ENCODE data around the gene TRIM60.
"Not testable (repeated sequence)": the region's sequence is repeated elsewhere in the genome, so short reads cannot be mapped to it uniquely, and the experiment has no call there.

The TRIM60 gene

DNA sequence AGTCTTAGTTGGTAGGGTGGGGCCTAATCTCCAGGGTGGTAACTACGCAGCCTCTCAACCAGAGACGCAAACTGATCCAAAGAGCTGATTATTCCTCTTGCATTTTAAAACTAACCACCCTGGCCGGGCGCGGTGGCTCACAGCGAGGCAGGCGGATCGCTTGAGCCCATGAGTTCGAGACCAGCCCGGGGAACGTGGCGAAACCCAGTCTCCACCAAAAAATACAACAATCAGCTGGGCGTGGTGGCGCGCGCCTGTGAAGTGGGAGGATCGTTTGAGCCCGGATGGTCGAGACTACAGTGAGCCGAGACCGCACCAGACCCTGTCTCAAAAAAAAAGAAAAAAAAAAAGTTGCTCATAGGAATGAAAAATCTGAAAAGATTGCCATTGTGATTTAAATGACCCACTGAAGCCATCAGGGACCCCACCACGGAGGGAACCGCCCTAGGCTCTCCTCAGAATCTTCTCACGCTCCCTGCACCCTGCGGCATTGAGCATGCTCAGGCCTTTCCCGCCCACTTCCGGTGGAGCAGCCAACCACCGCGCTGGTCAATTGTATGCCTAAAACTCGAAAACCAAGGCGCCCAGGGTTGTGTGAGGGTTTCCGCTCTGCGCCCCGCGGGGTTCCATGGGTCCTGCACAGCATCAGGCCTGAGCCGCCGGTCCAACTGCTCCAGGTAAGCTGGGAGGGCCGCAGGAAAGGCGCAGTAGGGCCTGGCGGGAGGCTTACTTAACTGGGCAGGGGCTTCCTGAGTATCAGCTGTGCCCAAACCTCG lies at the start of gene TRIM60:
Gene TRIM60 (plus strand): TSS at position 564 of the 776 bp plus-strand sequence. CDS start 8,074 bp downstream, outside the sequence.
- no peak for DNase-seq

DNA sequence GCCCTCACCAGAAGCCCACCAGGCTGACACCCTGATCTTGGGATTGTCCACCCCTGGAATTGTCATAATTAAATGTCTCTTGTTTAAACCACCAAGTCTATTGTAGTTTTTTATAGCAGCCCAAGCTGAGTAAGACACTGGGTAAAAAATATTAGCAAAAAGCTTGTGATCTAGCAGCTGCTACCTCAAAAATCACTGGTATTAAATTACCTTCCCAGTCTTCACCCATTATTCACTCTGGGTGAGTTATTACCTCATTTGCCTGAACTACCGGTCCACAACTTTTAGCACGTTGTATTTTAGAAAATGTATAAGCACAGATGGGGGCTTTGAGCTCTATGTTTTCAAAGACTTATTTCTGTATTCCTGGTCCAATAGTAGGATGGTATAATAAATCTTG lies 42.3 kb upstream of the TRIM60 start:
- no peak for DNase-seq

DNA sequence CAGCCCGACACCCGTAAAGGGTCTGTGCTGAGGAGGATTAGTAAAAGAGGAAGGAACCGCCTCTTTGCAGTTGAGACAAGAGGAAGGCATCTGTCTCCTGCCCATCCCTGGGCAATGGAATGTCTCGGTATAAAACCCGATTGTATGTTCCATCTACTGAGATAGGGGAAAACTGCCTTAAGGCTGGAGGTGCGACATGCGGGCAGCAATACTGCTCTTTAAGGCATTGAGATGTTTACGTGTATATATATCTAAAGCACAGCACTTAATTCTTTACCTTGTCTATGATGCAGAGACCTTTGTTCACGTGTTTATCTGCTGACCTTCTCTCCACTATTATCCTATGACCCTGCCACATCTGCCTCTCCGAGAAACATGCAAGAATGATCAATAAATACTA lies 41.0 kb upstream of the TRIM60 start:
- not testable (repeated sequence) for DNase-seq

DNA sequence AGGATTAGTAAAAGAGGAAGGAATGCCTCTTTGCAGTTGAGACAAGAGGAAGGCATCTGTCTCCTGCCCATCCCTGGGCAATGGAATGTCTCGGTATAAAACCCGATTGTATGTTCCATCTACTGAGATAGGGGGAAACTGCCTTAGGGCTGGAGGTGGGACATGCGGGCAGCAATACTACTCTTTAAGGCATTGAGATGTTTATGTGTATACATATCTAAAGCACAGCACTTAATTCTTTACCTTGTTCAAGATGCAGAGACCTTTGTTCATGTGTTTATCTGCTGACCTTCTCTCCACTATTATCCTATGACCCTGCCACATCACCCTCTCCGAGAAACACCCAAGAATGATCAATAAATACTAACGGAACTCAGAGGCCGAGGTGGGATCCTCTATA lies 35.7 kb upstream of the TRIM60 start:
- not testable (repeated sequence) for DNase-seq

DNA sequence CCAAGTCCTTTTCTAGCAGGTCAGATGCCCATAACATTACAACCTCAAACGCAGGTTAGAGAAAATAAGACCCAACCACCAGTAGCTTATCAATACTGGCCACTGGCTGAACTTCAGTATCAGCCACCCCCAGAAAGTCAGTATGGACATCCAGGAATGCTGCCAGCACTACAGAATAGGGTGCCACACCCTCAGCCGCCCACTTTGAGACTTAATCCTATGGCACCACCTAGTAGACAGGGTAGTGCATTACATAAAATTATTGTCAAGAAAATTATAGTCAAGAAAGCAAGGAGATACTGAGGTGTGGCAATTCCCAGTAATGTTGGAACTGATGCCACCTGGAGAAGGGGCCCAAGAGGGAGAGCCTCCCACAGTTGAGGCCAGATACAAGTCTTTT lies 34.5 kb upstream of the TRIM60 start:
- no peak for DNase-seq

DNA sequence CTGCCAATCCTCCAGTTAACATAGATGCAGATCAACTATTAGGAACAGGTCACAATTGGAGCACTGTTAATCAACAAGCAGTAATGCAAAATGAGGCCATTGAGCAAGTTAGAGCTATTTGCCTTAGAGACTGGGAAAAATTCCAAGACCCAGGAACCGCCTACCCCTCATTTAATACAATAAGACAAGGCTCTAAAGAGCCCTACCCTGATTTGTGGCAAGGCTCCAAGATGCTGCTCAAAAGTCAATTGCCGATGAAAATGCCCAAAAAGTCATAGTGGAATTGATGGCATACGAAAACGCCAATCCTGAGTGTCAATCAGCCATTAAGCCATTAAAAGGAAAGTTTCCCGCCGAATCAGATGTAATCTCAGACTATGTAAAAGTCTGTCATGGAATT lies 33.9 kb upstream of the TRIM60 start:
- DNase-seq = no peak

DNA sequence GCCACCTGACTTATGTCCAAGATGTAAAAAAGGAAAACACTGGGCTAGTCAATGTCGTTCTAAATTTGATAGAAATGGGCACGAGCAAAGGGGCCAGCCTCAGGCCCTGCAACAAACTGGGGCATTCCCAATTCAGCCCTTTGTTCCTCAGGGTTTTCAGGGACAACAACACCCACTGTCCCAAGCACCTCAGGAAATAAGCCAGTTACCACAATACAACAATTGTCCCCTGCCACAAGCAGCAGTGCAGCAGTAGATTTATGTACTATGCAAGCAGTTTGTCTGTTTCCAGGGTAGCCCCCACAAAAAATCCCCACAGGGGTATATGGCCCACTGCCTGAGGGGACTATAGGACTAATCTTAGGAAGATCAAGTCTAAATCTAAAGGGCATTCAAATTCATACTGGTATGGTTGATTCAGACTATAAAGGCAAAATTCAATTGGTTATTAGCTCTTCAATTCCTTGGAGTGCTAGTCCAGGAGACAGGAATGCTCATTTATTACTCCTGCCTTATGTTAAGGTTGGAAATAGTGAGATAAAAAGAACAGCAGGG lies 33.2 kb upstream of the TRIM60 start:
- not testable (repeated sequence) for DNase-seq

DNA sequence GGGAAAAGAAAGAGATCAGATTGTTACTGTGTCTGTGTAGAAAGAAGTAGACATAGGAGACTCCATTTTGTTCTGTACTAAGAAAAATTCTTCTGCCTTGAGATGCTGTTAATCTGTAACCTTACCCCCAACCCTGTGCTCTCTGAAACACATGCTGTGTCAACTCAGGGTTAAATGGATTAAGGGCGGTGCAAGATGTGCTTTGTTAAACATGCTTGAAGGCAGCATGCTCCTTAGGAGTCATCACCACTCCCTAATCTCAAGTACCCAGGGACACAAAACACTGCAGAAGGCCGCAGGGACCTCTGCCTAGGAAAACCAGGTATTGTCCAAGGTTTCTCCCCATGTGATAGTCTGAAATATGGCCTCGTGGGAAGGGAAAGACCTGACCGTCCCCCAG lies 29.8 kb upstream of the TRIM60 start:
- DNase-seq = not testable (repeated sequence)

DNA sequence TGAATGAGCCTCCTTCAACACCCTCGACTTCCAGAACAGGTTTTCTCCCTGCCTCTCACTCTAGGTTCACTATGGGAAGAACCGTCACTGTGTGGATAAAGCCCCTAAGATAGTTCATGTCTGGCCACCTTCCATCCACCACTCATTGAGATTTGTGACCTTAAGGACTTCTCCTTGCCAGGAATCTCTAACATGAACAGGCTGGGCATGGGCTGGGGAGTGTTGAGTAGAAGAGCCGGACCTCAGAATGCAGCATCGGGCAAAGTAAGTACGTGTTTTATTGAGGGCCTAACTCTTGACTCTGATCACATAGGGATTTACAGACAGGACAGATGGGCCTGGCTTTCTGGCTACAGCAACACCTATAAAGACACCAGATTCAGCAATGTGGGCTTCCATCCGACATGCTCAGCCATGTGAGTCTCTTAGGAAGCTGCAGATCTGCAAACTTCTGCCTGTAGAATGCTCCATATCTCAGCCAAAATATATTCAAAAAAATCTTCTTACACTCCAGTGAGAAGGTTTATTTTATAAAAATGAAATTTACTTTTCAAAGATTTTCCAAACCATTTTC lies 26.4 kb upstream of the TRIM60 start:
- no peak for DNase-seq

DNA sequence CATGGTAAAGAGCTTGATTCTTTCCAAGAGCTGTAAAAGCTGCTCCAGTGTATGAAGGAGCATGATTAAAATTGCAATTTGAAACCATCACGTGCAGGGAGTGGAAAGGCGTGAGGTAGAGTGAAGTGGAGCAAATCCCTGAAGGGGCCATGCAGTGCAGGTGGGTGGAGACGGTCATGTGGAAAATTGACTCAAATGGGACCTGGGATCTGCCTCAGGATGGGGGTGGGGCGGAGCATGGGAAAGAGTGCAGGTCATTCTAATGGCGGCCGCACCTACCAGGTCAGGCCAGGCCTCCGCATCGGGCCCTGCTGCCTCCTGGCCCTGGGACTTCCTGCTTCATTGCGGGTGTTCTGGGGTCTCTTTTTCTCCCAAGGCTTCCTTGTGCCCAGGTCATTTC lies 25.3 kb upstream of the TRIM60 start:
- no peak for DNase-seq

DNA sequence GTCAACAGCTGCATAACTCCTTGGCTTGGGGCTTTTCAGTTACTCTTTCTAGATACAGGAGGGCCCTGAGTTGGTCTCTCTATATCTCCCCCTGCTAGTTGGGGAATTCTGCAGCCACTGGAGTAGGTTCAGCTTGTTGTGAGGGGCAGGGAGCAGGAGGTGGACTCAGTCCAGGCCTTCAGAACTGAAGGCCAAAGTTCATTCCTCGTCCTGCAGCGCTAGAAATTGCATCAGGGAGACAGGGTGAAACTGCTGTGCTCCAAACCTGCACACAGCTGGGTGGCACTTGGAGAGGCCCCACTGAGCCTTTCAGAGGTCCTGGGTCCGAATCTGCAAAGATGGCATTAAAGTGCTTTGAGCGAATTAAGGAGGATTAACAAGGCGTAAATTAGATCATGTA lies 24.9 kb upstream of the TRIM60 start:
- DNase-seq = no peak

DNA sequence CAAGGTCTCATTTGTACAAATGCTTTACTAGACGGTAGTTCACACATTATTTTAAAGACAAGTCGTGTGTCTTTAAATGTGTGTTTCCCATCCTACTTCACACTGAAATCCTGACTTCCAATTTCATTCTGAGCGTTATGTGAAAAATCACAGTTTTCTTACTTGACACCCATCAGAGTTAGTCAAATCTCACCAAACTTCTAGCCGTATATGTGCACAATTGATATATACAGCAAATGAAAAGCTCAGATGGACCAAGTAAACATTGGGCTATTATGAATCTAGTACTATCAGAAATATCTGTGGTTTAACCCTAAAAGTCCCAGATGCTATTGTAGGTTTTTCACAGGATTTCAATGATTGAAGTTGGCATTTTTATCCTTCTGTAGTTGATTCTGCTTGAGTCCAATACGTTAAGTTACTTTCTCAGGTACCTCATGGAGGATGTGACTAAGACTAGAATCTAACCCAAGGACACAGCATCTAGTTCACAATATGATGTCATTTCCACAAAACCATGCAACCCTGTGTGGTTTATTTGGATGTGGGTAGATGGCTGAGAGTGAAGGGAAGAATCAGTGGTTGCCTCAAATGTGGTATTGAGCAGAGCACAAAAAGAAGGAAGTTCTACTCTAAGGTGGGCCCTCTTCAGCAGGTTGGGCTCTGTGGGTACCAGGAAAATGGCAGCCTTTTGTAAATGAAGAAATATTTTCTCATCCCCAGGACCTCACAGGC lies 22.1 kb upstream of the TRIM60 start:
- no peak for DNase-seq

DNA sequence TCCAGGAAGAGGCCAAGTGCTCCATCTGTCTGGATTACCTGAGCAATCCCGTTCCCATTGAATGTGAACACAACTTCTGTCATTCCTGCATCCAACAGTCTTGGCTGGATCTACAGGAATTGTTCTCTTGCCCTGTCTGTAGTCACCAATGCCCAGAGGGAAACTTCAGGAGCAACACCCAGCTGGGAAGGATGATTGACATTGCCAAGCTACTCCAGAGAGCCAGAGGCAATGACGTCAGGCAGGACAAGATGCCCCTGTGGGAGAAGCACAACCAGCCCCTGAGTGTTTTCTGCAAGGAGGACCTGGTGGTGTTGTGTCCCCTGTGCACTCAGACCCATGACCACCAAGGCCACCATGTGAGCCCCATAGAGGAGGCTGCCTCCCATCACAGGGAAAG lies 21.3 kb upstream of the TRIM60 start:
- no peak for DNase-seq

DNA sequence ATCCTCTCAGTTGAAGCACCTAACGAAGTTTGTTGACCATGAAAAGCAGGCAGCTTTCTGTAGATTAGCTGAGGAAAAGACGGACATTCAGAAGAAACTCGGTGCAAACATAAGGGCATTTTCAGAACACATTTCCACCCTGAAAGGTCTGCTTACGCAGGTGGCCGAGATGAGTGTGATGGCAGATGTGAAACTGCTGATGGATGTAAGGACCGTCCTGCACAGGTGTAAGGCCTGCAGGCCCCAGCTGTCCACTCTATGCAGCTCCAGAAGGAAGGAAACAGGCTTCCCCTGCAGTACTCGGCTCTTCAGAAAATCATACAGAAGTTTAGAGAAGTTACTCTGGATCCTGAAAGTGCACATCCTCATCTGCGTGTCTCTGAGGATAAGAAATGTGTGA lies 20.8 kb upstream of the TRIM60 start:
- DNase-seq = no peak

DNA sequence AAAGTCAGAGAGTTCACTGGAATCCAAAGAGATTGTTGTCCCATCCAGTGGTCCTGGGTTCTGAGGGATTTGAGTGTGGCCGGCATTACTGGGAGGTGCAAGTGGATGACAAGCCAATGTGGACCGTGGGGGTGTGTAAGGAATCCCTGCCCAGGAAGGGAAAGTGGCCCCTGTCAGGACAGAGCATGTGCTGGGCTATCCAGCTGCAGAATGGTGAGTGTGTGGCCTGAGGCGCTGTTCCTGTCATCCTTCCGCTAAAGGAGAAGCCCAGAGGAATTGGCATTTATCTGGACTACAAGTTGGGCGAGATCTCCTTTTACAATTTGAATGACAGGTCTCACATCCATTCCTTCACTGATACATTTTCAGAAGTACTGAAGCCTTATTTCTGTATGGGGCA lies 20.4 kb upstream of the TRIM60 start:
- DNase-seq = no peak

DNA sequence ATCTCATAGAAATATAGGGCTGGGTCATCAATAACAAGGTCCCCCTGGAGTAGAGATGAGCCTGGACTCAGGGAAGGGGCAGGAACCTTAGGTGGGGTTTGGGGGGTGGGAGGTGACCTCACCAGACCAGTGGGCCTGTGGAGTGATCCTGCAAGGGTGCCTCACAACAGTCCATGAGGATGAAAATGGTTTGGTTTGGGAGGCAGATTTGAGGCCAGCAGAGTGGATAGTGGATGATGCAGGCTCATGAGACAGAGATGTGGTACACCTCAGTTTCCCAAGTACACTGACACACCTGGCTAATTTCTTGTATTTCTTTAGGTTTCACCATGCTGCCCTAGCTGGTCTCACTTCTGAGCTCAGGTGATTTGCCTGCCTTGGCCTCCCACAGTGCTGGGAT lies 18.1 kb upstream of the TRIM60 start:
- no peak for DNase-seq

DNA sequence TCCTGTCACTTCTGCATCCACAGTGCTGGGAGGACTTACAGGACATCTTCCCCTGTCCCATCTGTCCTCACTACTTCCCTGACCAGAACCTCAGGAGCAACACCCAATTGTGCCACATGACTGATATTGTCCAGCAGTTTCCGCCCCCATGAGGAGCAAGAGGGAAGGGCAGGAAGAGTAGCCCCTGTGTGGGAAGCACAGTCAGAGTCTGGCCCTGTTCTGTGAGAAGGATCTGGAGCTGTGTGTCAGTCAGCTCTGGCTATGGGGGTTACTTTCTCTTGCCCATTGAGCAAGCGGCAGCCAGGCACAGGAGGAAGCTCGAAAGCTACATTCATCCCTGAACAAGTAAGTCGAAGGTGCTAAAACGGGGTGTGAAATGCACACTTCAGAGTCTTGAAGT lies 14.8 kb upstream of the TRIM60 start:
- DNase-seq = no peak

DNA sequence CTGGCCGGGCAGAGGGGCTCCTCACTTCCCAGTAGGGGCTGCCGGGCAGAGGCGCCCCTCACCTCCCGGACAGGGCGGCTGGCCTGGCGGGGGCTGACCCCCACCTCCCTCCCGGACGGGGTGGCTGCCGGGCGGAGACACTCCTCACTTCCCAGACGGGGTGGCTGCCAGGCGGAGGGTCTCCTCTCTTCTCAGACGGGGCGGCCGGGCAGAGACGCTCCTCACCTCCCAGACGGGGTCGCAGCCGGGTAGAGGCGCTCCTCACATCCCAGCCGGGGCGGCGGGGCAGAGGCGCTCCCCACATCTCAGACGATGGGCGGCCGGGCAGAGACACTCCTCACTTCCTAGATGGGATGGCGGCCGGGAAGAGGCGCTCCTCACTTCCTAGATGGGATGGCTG lies 11.8 kb upstream of the TRIM60 start:
- not testable (repeated sequence) for DNase-seq

DNA sequence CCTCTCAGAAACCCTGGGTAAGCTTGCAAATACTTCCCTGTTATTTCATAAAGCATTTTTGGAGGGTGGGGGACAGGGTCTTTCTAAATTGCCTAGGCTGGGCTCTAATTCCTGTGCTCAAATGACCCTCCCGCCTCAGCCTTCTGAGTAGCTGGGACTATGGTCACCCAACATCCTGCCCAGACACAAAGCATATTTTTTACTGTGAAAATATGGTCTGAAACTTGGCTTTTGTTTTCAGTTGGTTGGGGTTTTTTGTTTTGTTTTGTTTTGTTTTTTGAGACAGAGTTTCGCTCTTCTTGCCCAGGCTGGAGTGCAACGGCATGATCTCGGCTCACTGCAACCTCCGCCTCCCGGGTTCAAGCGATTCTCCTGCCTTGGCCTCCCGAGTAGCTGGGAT lies 6.0 kb upstream of the TRIM60 start:
- DNase-seq = not testable (repeated sequence)

DNA sequence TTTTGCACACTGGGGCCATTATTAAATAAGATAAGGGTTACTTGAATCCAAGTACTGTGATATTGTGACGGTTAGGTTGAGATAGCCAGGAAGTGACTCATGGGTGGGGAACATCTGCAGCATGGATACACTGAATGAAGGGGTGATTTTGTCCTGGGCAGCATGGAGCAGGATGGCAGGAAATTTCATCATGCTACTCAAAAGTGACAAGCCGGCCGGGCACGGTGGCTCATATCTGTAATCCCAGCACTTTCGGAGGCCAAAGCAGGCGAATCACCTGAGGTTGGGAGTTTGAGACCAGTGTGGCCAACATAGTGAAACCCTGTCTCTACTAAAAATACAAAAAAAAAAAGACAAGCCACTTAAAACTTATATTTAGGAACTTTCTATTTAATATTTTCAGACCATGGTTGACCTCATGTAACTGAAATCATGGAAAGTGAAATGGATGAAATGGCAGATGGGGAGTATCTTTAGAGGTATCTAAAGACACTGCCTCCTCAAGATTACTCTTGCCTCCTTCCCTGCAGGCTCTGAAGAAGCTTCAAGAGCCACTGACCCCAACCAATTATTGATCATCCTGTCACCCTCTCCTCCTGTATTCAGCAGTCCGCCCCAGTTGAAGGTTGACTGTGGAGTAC lies 3.9 kb upstream of the TRIM60 start:
- no peak for DNase-seq

DNA sequence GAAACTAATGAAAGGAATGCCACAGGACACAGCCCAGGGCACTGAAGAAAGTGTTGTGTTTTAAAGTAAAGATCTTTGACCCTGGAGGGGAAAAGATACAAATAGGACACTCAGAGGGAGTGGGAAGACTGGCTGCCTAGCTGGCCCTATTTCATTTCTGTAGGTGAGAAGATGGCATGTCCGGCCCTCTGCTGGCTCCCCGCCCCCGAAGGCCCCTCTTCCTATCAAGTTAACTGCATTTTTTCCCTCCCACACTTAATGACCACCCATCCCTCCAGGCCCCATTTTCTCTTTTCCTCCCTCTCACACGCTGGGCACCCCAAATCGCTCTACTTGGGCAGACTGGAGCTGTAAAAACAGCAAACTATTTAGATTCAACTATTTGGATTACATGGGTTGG lies 16.4 kb downstream of the TRIM60 start:
- no peak for DNase-seq

DNA sequence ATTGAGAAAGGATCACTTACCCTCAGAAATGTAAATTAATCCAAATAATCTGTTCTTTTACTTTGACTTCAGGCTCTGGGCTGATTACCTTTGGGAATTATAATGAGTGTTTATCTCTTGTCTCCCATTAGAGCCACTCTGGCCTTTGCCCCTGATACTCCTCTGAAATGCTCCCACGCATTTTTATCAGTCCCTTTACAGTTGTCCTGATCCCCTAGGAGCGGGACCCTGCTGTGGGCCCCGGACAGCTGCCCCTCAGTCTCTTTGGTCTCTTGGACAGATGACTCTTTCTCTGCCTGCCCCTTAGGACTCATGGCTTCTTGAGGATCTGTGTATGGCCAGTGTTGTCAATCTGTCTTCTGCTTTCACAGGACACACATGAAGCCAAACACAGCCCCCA lies 20.8 kb downstream of the TRIM60 start:
- no peak for DNase-seq

DNA sequence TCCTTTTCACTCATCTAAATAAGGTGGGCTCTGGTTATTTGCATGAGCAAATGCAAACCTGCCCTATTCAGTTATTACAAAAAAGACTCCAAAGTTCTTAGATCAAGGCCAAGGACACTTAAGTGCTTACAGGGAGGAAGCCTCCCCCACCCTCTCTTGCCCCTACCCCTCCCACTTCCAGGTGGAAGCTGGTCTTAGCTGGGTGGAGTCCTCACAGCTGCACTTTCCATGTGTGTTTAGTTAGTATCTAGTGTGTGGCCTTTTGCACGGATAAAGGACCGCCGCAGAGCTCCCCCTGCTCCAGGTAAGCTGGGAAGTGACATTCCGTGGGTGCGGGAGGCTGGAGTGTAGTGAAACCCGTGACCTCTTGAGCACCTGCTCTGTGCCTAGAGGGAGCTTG lies 21.8 kb downstream of the TRIM60 start, which contains the start of gene TRIM75:
Gene TRIM75 (plus strand): TSS at position 222 of the 400 bp plus-strand sequence. CDS start 5,282 bp downstream, outside the sequence.
- DNase-seq = no peak
